LNCaP clone FGC (cell line): ENCODE measurements around the gene GAL.
A peak's percentile ranks its signal among the peaks of the same experiment; 100 is the strongest.

ENCODE experiments used
- DNase-seq: peaks from one replicate; pipeline ENCODE4 v3.0.0-alpha.2; 2011; ENCODE audit warnings: low read depth
- H3K4me3 ChIP-seq: 2 replicates; pipeline ENCODE4 v1.5.1; 2011; ENCODE audit warnings: mild to moderate bottlenecking, low read depth, low read length, control low read depth
- TF ChIP-seq, protein P1 (sequence below): IDR thresholded peaks from 2 replicates; pipeline ENCODE4 v1.5.1; 2012; ENCODE audit warnings: mild to moderate bottlenecking; ENCODE audit not compliant: control insufficient read depth, insufficient read depth; ENCODE audit errors: extremely low read depth

Gene GAL

DNA sequence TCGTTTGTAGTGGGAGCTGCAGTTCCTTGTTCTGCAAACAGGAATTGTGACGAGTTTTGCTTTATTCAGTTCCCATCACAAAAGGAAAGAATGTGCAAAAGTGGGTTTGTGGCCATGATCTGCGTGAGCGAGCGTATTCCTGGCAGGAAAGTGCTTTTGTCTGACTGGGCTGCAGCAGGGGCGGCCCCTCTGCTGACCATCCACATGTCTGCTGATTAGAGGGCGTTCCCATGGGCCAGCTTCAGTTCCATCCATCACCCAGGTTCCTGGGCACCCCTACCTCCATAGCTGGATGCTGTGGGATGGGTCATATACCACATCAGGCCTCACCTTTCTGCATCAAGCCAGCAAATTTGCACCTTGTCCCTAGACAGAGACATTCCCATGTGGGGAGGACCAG is 28.9 kb upstream of the GAL start:
- no peak overlapping the region for H3K4me3 ChIP-seq
- no peak for DNase-seq
- TF ChIP-seq, protein P1, sequence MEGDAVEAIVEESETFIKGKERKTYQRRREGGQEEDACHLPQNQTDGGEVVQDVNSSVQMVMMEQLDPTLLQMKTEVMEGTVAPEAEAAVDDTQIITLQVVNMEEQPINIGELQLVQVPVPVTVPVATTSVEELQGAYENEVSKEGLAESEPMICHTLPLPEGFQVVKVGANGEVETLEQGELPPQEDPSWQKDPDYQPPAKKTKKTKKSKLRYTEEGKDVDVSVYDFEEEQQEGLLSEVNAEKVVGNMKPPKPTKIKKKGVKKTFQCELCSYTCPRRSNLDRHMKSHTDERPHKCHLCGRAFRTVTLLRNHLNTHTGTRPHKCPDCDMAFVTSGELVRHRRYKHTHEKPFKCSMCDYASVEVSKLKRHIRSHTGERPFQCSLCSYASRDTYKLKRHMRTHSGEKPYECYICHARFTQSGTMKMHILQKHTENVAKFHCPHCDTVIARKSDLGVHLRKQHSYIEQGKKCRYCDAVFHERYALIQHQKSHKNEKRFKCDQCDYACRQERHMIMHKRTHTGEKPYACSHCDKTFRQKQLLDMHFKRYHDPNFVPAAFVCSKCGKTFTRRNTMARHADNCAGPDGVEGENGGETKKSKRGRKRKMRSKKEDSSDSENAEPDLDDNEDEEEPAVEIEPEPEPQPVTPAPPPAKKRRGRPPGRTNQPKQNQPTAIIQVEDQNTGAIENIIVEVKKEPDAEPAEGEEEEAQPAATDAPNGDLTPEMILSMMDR = no peak

- no peak for DNase-seq
- TF ChIP-seq, protein P1 = no peak
Measured at GRCh38 chr11:68655806-68656205, 28.5 kb upstream of the GAL start.

GRCh38 chr11:68657021-68657780 is 27.1 kb upstream of the GAL start:
- DNase-seq = no peak
- TF ChIP-seq, protein P1 = no peak
- no peak overlapping the region for H3K4me3 ChIP-seq

More at GRCh38 chr11:68655806-68656205, 28.5 kb upstream of the GAL start:
- no peak overlapping the region for H3K4me3 ChIP-seq

DNA sequence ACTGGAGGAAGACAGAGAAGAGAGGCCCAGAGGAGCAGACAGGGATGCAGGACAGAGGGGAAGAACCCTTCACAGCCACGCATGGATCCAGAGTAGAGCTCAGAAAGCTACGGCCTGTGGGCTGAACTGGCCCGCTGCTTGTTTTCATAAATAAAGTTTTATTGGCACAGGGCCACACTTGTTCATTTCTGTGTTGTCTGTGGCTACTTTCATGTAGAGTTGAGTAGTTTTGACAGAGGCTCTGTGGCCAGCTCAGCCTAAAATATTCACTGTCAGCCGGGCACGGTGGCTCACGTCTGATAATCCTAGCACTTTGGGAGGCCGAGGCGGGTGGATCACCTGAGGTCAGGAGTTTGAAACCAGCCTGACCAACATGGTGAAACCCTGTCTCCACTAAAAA is 26.2 kb upstream of the GAL start:
- no peak overlapping the region for H3K4me3 ChIP-seq
- TF ChIP-seq, protein P1 = no peak
- DNase-seq = no peak

GRCh38 chr11:68658661-68659060 is 25.7 kb upstream of the GAL start:
- no peak for DNase-seq
- H3K4me3 ChIP-seq = no peak overlapping the region
- TF ChIP-seq, protein P1 = no peak

- TF ChIP-seq, protein P1 = no peak
- DNase-seq = peak; percentile 53
- no peak overlapping the region for H3K4me3 ChIP-seq
Measured at GRCh38 chr11:68659158-68659921, 25.0 kb upstream of the GAL start.
